B cell (primary cell): ENCODE measurements around the gene TFAP2E. TPM values are rescaled to one million over a fixed set of nuclear protein-coding genes. Genes with fewer than 3 reads are reported as not detected.
A peak's percentile ranks its signal among the peaks of the same experiment; 100 is the strongest.
"Not testable (repeated sequence)": the region's sequence is repeated elsewhere in the genome, so short reads cannot be mapped to it uniquely, and the experiment has no call there.

Experiments
- ATAC-seq: fragments of 200-7000 bp; cut with Tn5 transposase; one replicate; pipeline ENCODE4 v1.10.0; 2021; ENCODE audit warnings: low read depth, mild to moderate bottlenecking, moderate number of reproducible peaks, moderate library complexity
- CTCF ChIA-PET: fragments of 350-600 bp; sonication (Branson Sonifier 250); formaldehyde crosslinking; loops from one replicate; lab custom pipeline; 2021; ENCODE audit warnings: antibody characterized with exemption, inconsistent platforms; lab: Charles Lee
- POLR2A ChIA-PET: fragments of 350-600 bp; sonication (Branson Sonifier 250); formaldehyde crosslinking; loops from one replicate; lab custom pipeline; 2021; ENCODE audit warnings: antibody characterized with exemption; lab: Charles Lee
- DNase-seq: peaks from one replicate; pipeline ENCODE4 v3.0.0; 2013
- H2AFZ ChIP-seq: 2 replicates; pipeline ENCODE4 v1.6.1; 2012; ENCODE audit warnings: mild to moderate bottlenecking, low read depth, low read length; ENCODE audit not compliant: insufficient read depth, poor library complexity, severe bottlenecking
- H3K27ac ChIP-seq, 2 donors: 1 replicate in 1 of 2; 2 replicates in 1 of 2; pipeline ENCODE4 v1.5.1; 2012 to 2013; ENCODE audit warnings: low read length in 2 of 2, mild to moderate bottlenecking in 2 of 2, moderate library complexity in 1 of 2
- H3K27me3 ChIP-seq, 4 experiments: fragments of 200-600 bp in 1 of 4; sonication (generic) in 1 of 4; replicated peaks in 1 of 4; 1 replicate in 2 of 4; 2 replicates in 2 of 4; pipeline versions ENCODE4 v1.6.1 to v1.7.0; 2013 to 2016; ENCODE audit warnings: low read length in 3 of 4, mild to moderate bottlenecking in 2 of 4, mixed read lengths in 1 of 4, moderate library complexity in 1 of 4; ENCODE audit not compliant: insufficient read depth in 4 of 4, control insufficient read depth in 3 of 4; ENCODE audit errors: control extremely low read depth in 1 of 4
- H3K36me3 ChIP-seq, 2 experiments: replicated peaks in 1 of 2; 1 replicate in 1 of 2; 2 replicates in 1 of 2; pipeline versions ENCODE4 v1.6.1 to v1.7.1; 2013; ENCODE audit warnings: low read length in 1 of 2; ENCODE audit not compliant: insufficient read depth in 2 of 2, control insufficient read depth in 1 of 2; ENCODE audit errors: control extremely low read depth in 1 of 2, extremely low read depth in 1 of 2
- H3K4me1 ChIP-seq, 2 donors: fragments of 200-600 bp in 1 of 2; sonication (generic) in 1 of 2; 1 replicate in 1 of 2; 2 replicates in 1 of 2; pipeline versions ENCODE4 v1.5.1 to v1.6.1; 2013 to 2017; ENCODE audit warnings: low read length in 2 of 2; ENCODE audit not compliant: control insufficient read depth in 2 of 2, insufficient read depth in 2 of 2
- H3K4me2 ChIP-seq: replicated peaks from 2 replicates; pipeline ENCODE3; 2012; ENCODE audit warnings: mild to moderate bottlenecking, low read depth, low read length; ENCODE audit not compliant: poor library complexity, severe bottlenecking
- H3K4me3 ChIP-seq, 5 experiments: fragments of 200-600 bp in 1 of 5; sonication (generic) in 1 of 5; 1 replicate in 3 of 5; 2 replicates in 2 of 5; pipeline versions ENCODE4 v1.5.1 to v1.7.0; 2011 to 2016; ENCODE audit warnings: low read length in 4 of 5, mild to moderate bottlenecking in 4 of 5, low read depth in 2 of 5, control low read depth in 1 of 5, moderate library complexity in 1 of 5; ENCODE audit not compliant: insufficient read depth in 1 of 5; ENCODE audit errors: control extremely low read depth in 1 of 5, extremely low read depth in 1 of 5
- H3K79me2 ChIP-seq: fragments of 200-600 bp; sonication (generic); one replicate; pipeline ENCODE4 v1.6.0; 2016; ENCODE audit warnings: low read length; ENCODE audit not compliant: control insufficient read depth, insufficient read depth
- H3K9ac ChIP-seq: fragments of 200-600 bp; sonication (generic); 2 replicates; pipeline ENCODE4 v1.6.1; 2017; ENCODE audit warnings: mild to moderate bottlenecking, low read length, moderate library complexity
- H3K9me3 ChIP-seq, 3 donors: one replicate each; pipeline versions ENCODE4 v1.6.1 to v1.7.1; 2013; ENCODE audit warnings: low read length in 2 of 3; ENCODE audit not compliant: control insufficient read depth in 2 of 3, insufficient read depth in 1 of 3; ENCODE audit errors: control extremely low read depth in 1 of 3
- H4K20me1 ChIP-seq: 2 replicates; pipeline ENCODE4 v1.6.0; 2012; ENCODE audit warnings: mild to moderate bottlenecking, low read length; ENCODE audit not compliant: insufficient read depth, control insufficient read depth, poor library complexity, severe bottlenecking
- H3K27ac Mint-ChIP-seq: one replicate; pipeline ENCODE4 v1.8.0; 2021; ENCODE audit warnings: mixed read lengths
- H3K27me3 Mint-ChIP-seq: one replicate; pipeline ENCODE4 v1.8.0; 2021; ENCODE audit warnings: mixed read lengths
- H3K4me1 Mint-ChIP-seq: one replicate; pipeline ENCODE4 v1.8.0; 2021; ENCODE audit warnings: mixed read lengths
- H3K4me3 Mint-ChIP-seq: one replicate; pipeline ENCODE4 v1.8.0; 2021; ENCODE audit warnings: mixed read lengths
- H3K9me3 Mint-ChIP-seq: one replicate; pipeline ENCODE4 v1.8.0; 2022; ENCODE audit warnings: mixed read lengths; ENCODE audit not compliant: insufficient read depth
- CTCF ChIP-seq: fragments of 200-600 bp; IDR thresholded peaks from one replicate; pipeline ENCODE4 v1.8.0; 2022; ENCODE audit warnings: antibody characterized with exemption, mild to moderate bottlenecking
- EZH2 ChIP-seq: IDR thresholded peaks from 2 replicates; pipeline ENCODE4 v1.6.1; 2012; ENCODE audit warnings: borderline replicate concordance, low read depth, mild to moderate bottlenecking, moderate library complexity, low read length; ENCODE audit not compliant: insufficient read depth, poor library complexity, severe bottlenecking
- WGBS: methylation state at CpG from one replicate; pipeline ENCODE4 v1.1.5; 2013; ENCODE audit warnings: missing lambda C conversion rate; ENCODE audit not compliant: insufficient coverage; 5-methylcytosine and 5-hydroxymethylcytosine counted together
- intact Hi-C: fragments of 100-400 bp; cut with micrococcal nuclease; formaldehyde crosslinking; loops from one replicate; pipeline ENCODE4 v1.10.0; 2022
- polyA plus RNA-seq: library from polyadenylated mRNA; depleted of rRNA; stranded (reverse); fragments of >200 nt; gene quantifications from 2 replicates; pipeline ENCODE4 v1.2.3, GENCODE V29; 2012
- total RNA-seq, 2 donors: library from RNA; stranded (reverse); fragments of 120-200 nt in 1 of 2; gene quantifications; 1 replicate in 1 of 2; 2 replicates in 1 of 2; pipeline versions ENCODE4 v1.2.3 to v1.2.4, GENCODE V29; 2013 to 2022

The TFAP2E gene
- total and polyA plus RNA-seq, 2 donors (not counting 1 experiment from before 2014, with no cell fraction given) = 2.3 to 4.5 TPM

DNA sequence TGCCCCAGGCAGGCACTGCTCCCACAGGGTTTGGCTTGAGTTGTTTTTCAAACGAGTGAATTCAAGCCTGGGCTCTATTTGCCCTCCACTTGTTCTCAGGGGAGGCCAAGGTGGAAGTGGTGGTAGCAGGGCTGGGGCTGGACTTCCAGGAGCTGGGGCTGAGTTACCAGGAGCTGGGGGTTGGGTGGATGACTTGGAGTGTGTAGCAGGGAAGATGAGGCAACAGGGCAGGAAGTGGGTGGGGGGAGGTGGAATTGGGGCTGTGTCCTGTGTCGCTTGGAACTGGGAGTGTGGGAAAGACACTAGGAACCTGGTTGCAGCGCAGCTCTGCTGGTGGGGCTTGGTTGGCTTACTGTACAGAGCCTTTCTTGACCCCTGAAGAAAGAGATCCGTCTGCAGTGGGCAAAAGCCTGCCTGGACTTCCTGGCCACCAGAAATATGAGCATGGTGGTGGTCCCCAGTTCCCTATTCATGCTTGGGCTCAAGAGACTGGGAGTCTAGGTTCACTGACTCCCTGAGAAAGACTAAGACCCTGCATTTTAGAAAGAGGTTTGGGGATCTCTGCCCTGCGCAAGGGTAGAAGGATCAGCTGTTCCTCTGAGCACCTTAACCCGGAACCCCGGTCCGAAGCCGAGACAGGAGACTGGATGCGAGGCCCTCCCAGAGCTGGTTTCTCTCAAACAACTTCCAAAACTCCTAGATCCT is 3.1 kb downstream of the TFAP2E start:
- H3K27me3 ChIP-seq = peaks cover 0 to 21% (median 6%) of the 10 kb centered on the region in 4 experiments

GRCh38 chr1:35576766-35577070 is 3.6 kb downstream of the TFAP2E start:
- Histone ChIP-seq H2AFZ (peak overlapping the region; percentile 90), H3K4me3 (peak overlapping the region in 4 of 5 experiments; percentile 65 to 75 (median 72)), H3K4me1 (peaks cover 21 to 39% of the 10 kb centered on the region in 2 donors), H3K27me3 (peaks cover 0 to 21% (median 6%) of the 10 kb centered on the region in 4 experiments), H3K4me2 (peak overlapping the region; percentile 94), H3K9ac (peak overlapping the region; percentile 74)
- WGBS = 15% methylated on average over 37 of the region's 37 CpGs
- ATAC-seq, H3K9me3 Mint-ChIP-seq, H3K9me3 ChIP-seq, DNase-seq, H4K20me1 ChIP-seq, H3K79me2 ChIP-seq, H3K36me3 ChIP-seq, POLR2A ChIA-PET, H3K27ac ChIP-seq: not testable (repeated sequence)
- CTCF ChIA-PET = interaction anchor here (0.8 kb wide), 1 partner anchor 10 kb away, joined by 3 read pairs; no protein-coding TSS in a partner anchor
- H3K4me3 Mint-ChIP-seq = peak overlapping the region; percentile 91
- intact Hi-C loops = loop anchor here (2.0 to 5.0 kb wide), 2 partner anchors 20 to 66 kb away; partner anchors contain the start of genes KIAA0319L, NCDN and PSMB2
- H3K4me1 Mint-ChIP-seq = peaks cover 38% of the 10 kb centered on the region
- H3K27me3 Mint-ChIP-seq = peaks cover 18% of the 10 kb centered on the region
- peak overlapping the region; percentile 90 for H3K27ac Mint-ChIP-seq

More for the DNA sequence above, 3.1 kb downstream of the TFAP2E start:
- Histone ChIP-seq H3K79me2 (no peaks in the 10 kb centered on the region), H3K27ac (no peak overlapping the region), H3K4me2 (peak overlapping the region; percentile 94), H3K4me1 (peaks cover 21 to 39% of the 10 kb centered on the region in 2 donors), H3K9ac (peak overlapping the region; percentile 74), H3K9me3 (peaks cover 0 to 7% (median 0%) of the 10 kb centered on the region in 3 donors), H4K20me1 (no peaks in the 10 kb centered on the region), H3K36me3 (no peaks in the 10 kb centered on the region), H2AFZ (peak overlapping the region; percentile 90), H3K4me3 (peak overlapping the region in 3 of 5 experiments; percentile 65 to 75 (median 71))
- TF ChIP-seq CTCF (no peak), EZH2 (no peak)
- POLR2A ChIA-PET = no interaction called here
- DNase-seq (no peak), ATAC-seq (no peak)
- 45% methylated on average over 10 of the region's 10 CpGs for WGBS
- H3K4me3 Mint-ChIP-seq = peak overlapping the region; percentile 90
- peaks cover 23% of the 10 kb centered on the region for H3K27me3 Mint-ChIP-seq
- H3K27ac Mint-ChIP-seq = peak overlapping the region; percentile 86
- CTCF ChIA-PET = interaction anchor here (0.8 kb wide), 1 partner anchor 10 kb away, joined by 3 read pairs; no protein-coding TSS in a partner anchor
- H3K9me3 Mint-ChIP-seq = no peaks in the 10 kb centered on the region
- H3K4me1 Mint-ChIP-seq = peaks cover 38% of the 10 kb centered on the region
- intact Hi-C loops = loop anchor here (2.0 to 5.0 kb wide), 2 partner anchors 19 to 66 kb away; partner anchors contain the start of genes KIAA0319L, NCDN and PSMB2
